Thoracic aorta (tissue), 2 donors: ENCODE data around the gene LPAR5. TPM values are rescaled to one million over a fixed set of nuclear protein-coding genes. Genes with fewer than 3 reads are reported as not detected.
A peak's percentile ranks its signal among the peaks of the same experiment; 100 is the strongest.

Experiments
- ATAC-seq: fragments of 150-250 bp; one replicate; pipeline ENCODE4 v1.8.0; 2017; ENCODE audit warnings: low read depth; ENCODE audit not compliant: insufficient number of reproducible peaks, low FRiP score
- DNase-seq: peaks from one replicate; pipeline ENCODE4 v3.0.0-alpha.2; 2020; ENCODE audit warnings: low spot score
- H3K27ac ChIP-seq, 2 donors: fragments of 200-600 bp; sonication (generic); 1 replicate in 1 of 2; 2 replicates in 1 of 2; pipeline ENCODE4 v1.5.1; 2016; ENCODE audit warnings: mild to moderate bottlenecking in 2 of 2, moderate library complexity in 2 of 2
- H3K27me3 ChIP-seq: fragments of 200-600 bp; sonication (generic); replicated peaks from 2 replicates; pipeline ENCODE4 v1.6.0; 2016; ENCODE audit warnings: mild to moderate bottlenecking; ENCODE audit not compliant: insufficient read depth
- H3K36me3 ChIP-seq: fragments of 200-600 bp; sonication (generic); one replicate; pipeline ENCODE4 v1.5.1; 2016
- H3K4me1 ChIP-seq, 2 donors: fragments of 200-600 bp; sonication (generic); 1 replicate in 1 of 2; 2 replicates in 1 of 2; pipeline versions ENCODE4 v1.5.1 to v1.6.0; 2016; ENCODE audit warnings: low read depth in 2 of 2, mild to moderate bottlenecking in 1 of 2; ENCODE audit not compliant: control insufficient read depth in 1 of 2
- H3K4me3 ChIP-seq: fragments of 200-600 bp; sonication (generic); 2 replicates; pipeline ENCODE4 v1.5.1; 2016; ENCODE audit warnings: mild to moderate bottlenecking
- H3K9me3 ChIP-seq: fragments of 200-600 bp; sonication (generic); 2 replicates; pipeline ENCODE4 v1.5.1; 2016
- total RNA-seq, 2 donors: library from RNA; depleted of rRNA; stranded (reverse); fragments of >200 nt; gene quantifications; one replicate each; pipeline versions ENCODE4 v1.1.0 to v1.2.3, GENCODE V29; 2016
- TF ChIP-seq, protein P1 (sequence below): fragments of 200-600 bp; sonication (generic); IDR thresholded peaks from one replicate; pipeline ENCODE4 v1.5.1; 2019; ENCODE audit warnings: antibody characterized with exemption

LPAR5 gene
- total RNA-seq, 2 donors from 2014 or later = 4.8 to 6.8 TPM

DNA sequence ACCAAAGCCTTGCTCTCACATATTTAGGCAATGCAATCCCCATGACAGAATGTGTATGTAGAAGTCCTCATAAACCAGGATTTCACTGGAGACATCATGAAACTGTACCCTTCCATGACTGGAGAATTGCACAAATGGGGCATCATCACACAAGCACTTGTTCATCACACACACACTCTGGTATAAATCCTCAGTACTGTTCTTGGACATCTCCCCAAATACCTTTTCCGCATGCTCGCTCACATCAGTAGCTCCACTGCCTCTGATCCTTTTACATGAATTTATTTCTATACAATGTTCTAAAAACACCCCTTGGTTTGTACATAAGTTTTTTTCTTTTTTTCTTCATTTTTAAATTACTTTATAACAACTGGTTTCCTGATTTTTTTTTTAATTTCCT is 30.5 kb upstream of the LPAR5 start:
- peaks cover 40% of the 10 kb centered on the region for H3K36me3 ChIP-seq
- no peak for ATAC-seq
- no peak overlapping the region for H3K27ac ChIP-seq
- H3K9me3 ChIP-seq = no peaks in the 10 kb centered on the region
- H3K27me3 ChIP-seq = no peaks in the 10 kb centered on the region
- TF ChIP-seq, protein P1, sequence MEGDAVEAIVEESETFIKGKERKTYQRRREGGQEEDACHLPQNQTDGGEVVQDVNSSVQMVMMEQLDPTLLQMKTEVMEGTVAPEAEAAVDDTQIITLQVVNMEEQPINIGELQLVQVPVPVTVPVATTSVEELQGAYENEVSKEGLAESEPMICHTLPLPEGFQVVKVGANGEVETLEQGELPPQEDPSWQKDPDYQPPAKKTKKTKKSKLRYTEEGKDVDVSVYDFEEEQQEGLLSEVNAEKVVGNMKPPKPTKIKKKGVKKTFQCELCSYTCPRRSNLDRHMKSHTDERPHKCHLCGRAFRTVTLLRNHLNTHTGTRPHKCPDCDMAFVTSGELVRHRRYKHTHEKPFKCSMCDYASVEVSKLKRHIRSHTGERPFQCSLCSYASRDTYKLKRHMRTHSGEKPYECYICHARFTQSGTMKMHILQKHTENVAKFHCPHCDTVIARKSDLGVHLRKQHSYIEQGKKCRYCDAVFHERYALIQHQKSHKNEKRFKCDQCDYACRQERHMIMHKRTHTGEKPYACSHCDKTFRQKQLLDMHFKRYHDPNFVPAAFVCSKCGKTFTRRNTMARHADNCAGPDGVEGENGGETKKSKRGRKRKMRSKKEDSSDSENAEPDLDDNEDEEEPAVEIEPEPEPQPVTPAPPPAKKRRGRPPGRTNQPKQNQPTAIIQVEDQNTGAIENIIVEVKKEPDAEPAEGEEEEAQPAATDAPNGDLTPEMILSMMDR = no peak
- no peak for DNase-seq
- peaks cover 8 to 11% of the 10 kb centered on the region in 2 donors for H3K4me1 ChIP-seq
- no peak overlapping the region for H3K4me3 ChIP-seq

- Histone ChIP-seq H3K4me1 (peaks cover 8 to 15% of the 10 kb centered on the region in 2 donors), H3K27me3 (no peaks in the 10 kb centered on the region), H3K9me3 (no peaks in the 10 kb centered on the region), H3K36me3 (peaks cover 28% of the 10 kb centered on the region), H3K27ac (no peak overlapping the region), H3K4me3 (no peak overlapping the region)
- DNase-seq (no peak), ATAC-seq (no peak)
- TF ChIP-seq, protein P1 = no peak
Measured at GRCh38 chr12:6664902-6665301, 29.1 kb upstream of the LPAR5 start.

- TF ChIP-seq, protein P1 = no peak
Measured at GRCh38 chr12:6662906-6663742, 27.4 kb upstream of the LPAR5 start, which contains the start of gene ING4. ING4 (minus strand) TSS chr12:6663119; CDS start chr12:6663101, 18 bp downstream.

DNA sequence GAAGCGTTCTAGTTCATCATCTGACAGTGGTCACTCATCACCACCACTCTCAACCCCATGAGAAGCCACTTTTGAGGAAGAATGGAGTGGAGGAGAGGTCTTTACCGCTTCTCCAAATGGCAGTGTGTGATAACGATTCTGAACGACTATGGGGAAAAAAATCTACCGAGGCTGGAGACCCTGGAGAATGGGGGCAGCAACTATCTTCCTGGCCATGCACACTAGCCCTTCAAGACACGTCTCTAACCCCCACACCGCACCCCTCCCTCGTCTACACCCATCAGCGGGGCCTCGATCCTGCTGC is 26.8 kb upstream of the LPAR5 start:
- H3K27me3 ChIP-seq = no peaks in the 10 kb centered on the region
- H3K4me3 ChIP-seq = peak overlapping the region; percentile 91
- DNase-seq = no peak
- H3K4me1 ChIP-seq = peaks cover 8 to 15% of the 10 kb centered on the region in 2 donors
- H3K9me3 ChIP-seq = no peaks in the 10 kb centered on the region
- TF ChIP-seq, protein P1 = no peak
- peak overlapping the region; percentile 74 to 76 for H3K27ac ChIP-seq
- ATAC-seq = no peak
- H3K36me3 ChIP-seq = peaks cover 9% of the 10 kb centered on the region

More at GRCh38 chr12:6662906-6663742, 27.4 kb upstream of the LPAR5 start, which contains the start of gene ING4:
- Histone ChIP-seq H3K4me1 (peaks cover 8 to 15% of the 10 kb centered on the region in 2 donors), H3K4me3 (peak within 1 kb of the TSS; percentile 91), H3K27me3 (no peaks in the 10 kb centered on the region), H3K36me3 (peaks cover 10% of the 10 kb centered on the region), H3K27ac (peak within 1 kb of the TSS; percentile 74 to 76), H3K9me3 (no peaks in the 10 kb centered on the region)
- peak; percentile 97 for DNase-seq
- peak; percentile 100 for ATAC-seq

DNA sequence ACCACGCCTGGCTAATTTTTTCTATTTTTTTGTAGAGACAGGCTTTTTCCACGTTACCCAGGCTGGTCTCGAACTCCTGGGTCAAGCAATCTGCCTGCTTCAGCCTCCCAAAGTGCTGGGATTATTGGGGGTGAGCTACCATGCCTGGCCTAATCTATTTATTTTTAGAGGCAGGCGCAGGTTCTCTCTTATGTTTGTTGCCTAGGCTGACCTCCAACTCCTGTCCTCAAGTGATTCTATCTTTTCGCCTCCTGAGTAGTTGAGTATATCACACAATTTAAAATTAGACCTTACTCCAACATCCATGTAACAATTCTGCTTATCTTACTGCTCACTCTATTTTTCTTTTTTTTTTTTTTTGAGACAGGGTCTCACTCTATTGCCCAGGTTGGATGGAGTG is 18.2 kb upstream of the LPAR5 start:
- peaks cover 64% of the 10 kb centered on the region for H3K36me3 ChIP-seq
- H3K4me1 ChIP-seq = no peaks in the 10 kb centered on the region
- no peaks in the 10 kb centered on the region for H3K27me3 ChIP-seq
- H3K9me3 ChIP-seq = no peaks in the 10 kb centered on the region
- no peak for DNase-seq
- H3K4me3 ChIP-seq = no peak overlapping the region
- TF ChIP-seq, protein P1 = no peak
- ATAC-seq = no peak
- H3K27ac ChIP-seq = no peak overlapping the region
